GM19099 (cell line): Measurements from ENCODE around the gene STK36.

ENCODE experiments used
- POLR2A ChIP-seq: IDR thresholded peaks from 3 replicates; pipeline ENCODE4 v1.6.1; 2011; ENCODE audit warnings: low read depth; ENCODE audit not compliant: insufficient read length; ENCODE audit errors: extremely low read depth

STK36 gene, protein sequence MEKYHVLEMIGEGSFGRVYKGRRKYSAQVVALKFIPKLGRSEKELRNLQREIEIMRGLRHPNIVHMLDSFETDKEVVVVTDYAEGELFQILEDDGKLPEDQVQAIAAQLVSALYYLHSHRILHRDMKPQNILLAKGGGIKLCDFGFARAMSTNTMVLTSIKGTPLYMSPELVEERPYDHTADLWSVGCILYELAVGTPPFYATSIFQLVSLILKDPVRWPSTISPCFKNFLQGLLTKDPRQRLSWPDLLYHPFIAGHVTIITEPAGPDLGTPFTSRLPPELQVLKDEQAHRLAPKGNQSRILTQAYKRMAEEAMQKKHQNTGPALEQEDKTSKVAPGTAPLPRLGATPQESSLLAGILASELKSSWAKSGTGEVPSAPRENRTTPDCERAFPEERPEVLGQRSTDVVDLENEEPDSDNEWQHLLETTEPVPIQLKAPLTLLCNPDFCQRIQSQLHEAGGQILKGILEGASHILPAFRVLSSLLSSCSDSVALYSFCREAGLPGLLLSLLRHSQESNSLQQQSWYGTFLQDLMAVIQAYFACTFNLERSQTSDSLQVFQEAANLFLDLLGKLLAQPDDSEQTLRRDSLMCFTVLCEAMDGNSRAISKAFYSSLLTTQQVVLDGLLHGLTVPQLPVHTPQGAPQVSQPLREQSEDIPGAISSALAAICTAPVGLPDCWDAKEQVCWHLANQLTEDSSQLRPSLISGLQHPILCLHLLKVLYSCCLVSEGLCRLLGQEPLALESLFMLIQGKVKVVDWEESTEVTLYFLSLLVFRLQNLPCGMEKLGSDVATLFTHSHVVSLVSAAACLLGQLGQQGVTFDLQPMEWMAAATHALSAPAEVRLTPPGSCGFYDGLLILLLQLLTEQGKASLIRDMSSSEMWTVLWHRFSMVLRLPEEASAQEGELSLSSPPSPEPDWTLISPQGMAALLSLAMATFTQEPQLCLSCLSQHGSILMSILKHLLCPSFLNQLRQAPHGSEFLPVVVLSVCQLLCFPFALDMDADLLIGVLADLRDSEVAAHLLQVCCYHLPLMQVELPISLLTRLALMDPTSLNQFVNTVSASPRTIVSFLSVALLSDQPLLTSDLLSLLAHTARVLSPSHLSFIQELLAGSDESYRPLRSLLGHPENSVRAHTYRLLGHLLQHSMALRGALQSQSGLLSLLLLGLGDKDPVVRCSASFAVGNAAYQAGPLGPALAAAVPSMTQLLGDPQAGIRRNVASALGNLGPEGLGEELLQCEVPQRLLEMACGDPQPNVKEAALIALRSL (N-terminal part only)

DNA sequence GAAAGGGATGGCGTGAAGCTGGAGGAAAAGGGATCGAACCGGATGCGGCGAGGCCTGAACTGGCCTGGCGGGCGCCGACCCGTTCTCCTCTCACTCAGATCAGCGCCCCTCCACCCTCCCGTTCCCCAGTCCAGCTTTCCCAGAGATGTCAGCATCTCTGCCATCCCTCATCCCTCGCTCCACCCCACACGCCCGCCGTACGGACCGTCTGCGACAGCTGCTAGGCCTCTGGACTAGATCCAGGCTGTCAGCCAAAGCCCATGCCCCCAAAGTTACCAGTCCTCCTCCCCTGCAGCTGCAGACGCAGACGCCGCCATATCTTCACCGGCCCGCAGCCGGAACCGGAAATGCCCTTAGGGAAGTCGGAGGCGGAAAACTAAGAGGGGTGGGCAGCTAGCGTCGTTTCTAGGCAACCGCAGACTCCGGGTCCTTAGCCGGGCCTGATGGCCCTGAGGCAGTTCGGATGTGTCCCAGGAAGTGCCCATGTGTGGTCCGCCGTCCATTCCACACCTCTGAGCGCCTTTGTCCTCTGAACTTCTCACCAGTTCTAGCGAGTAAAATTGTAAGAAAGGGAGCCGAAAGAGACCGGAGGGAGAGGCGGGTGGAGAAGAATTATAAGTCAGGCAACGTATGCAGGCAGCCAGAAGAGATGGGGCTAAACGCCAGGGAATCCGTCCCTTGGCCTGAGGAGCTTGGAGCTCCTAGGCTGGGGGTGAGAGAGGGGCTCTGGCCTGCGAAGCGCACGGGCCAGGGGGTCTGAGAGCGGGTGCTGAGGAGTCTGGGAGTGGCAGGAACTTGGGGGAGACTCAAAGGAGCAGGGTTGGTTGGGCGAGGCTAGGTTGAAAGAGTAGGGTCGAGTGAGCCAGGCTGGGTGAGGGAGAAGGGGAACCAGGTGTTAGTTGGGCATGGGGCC is at the start of gene STK36, which contains the start of gene RNF25:
STK36 (plus strand) TSS at position 433 of the 913 bp plus-strand sequence. CDS start 744 bp downstream, outside the sequence.
RNF25 (minus strand) TSS at position 349 of the 913 bp plus-strand sequence; CDS start at position 317, 32 bp downstream.
- TF ChIP-seq POLR2A = peak; percentile 79

- no peak for TF ChIP-seq POLR2A
Observed at GRCh38 chr2:218622606-218623365, 49.1 kb upstream of the STK36 start.

GRCh38 chr2:218623366-218623705 is 48.5 kb upstream of the STK36 start:
- TF ChIP-seq POLR2A = no peak

- no peak for TF ChIP-seq POLR2A
Observed at GRCh38 chr2:218626369-218626768, 45.5 kb upstream of the STK36 start.

GRCh38 chr2:218627939-218628338 is 43.9 kb upstream of the STK36 start:
- TF ChIP-seq POLR2A = no peak

DNA sequence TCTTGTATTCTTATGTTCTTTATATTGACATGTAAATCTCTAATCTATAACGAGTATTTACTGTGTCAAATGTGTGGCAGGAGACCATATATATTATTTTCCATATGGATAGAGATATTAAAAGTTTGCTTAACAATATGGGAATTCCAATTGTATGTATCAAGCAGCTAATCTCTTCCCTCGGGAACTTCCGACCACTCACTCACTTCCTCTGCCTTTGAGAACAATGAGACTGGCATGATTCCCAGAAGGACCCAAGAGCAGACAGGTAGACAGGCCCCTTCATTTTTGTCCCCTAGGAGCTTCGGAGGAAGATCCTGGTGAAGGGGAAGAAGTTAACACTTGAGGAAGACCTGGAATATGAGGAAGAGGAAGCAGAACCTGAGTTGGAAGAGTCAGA is 40.0 kb upstream of the STK36 start:
- TF ChIP-seq POLR2A = no peak

DNA sequence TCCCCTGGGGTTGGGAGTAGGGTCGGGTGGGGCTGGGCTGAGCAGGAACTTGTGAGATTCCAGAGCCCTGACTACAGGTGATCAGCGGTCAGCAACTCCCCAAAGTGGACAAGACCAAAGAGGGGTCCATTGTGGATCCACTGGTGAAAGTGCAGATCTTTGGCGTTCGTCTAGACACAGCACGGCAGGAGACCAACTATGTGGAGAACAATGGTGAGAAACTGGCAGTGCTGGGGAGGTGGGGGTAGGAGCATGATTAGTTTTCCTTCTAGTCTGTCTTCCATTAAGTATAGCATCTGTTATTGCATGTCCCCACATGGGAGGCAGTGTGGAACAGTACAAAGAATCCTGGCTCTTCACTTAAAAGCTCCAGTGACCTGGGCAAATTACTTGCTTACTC is 36.2 kb upstream of the STK36 start:
- no peak for TF ChIP-seq POLR2A

DNA sequence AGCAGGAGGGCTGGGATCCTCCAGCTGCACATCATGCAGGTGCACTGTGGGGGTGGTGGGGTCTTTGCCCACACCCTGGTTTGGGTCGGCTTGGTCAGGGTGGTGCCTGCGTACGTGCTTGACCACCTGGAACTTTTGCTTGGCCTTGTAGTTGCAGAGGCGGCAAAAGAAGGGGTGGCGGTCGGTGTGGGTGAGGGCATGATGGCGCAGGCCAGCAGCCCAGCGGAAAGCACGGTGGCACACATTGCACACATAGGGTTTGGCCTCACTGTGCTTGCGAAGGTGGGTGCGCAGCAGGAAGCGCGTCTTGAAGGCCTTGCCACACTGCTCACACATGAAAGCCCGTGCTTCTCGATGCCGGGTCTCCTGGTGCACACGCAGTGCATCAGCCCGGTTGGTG is 33.5 kb upstream of the STK36 start:
- TF ChIP-seq POLR2A = no peak

- TF ChIP-seq POLR2A = no peak
Observed at GRCh38 chr2:218642121-218642656, 29.7 kb upstream of the STK36 start.

DNA sequence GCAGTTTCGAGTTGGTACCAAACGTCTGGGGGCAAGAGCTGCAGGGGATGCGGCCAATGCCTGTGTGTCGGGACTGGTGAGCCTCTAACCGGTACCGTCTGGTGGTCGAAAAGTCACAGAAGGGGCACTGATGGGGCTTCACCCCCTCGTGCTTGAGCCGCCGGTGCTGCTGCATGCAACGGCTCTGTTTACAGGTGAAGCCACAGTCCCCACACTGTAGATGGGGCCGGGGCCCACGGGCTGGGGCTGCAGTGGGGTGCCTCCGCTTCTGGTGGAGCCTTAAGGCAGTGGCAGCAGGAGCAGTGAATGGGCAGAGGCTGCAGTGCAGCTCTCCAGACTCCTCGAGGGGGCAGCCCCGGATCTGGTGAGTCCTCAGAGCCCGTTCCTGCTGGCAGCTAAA is 29.1 kb upstream of the STK36 start:
- no peak for TF ChIP-seq POLR2A

DNA sequence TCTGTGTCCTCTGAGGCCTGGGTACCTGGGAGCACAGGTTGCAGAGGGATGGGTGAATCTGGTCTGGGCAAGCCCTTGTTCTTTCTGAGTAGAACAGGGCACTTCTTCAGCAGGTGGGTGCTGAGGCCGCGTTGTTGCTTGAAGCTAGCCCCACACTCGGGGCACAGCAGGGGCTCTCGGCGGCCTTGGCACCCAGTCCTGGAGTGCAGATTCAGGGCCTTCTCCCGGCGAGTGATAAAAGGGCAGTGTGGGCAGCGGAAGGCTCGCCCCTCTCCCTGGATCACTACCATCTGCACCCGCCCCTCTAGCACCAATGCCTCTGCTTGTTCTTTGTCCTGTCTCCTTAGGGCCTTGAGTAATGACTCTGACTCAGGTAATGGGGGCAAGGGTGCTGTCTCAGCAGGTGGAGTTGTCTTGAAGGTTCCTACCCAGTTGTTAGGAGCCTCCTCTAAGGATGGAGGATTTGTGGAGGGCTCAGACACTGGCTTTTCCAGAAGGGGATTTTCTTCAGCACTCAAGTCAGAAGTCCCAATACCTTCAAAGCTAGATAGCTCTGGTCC is 28.1 kb upstream of the STK36 start:
- no peak for TF ChIP-seq POLR2A

GRCh38 chr2:218644721-218645120 is 27.2 kb upstream of the STK36 start:
- no peak for TF ChIP-seq POLR2A

DNA sequence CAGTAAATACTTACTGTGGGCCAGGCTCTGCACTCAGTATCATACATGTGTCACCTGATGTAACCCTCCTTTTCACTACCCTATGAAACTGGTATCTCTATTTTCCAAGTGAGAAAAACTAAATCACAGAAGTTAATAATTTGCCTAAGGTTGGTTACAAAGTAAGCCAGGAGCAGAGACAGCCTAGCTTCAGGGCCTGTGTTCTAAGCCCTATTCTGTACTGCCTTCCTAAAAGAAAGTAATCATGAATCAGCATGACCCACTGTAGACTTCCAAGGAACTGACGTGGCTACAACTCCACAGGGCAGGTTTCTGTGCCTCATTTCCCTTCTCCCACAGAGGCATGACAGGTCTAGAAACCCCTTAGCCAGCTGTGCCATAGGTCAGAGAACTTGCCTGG is 26.8 kb upstream of the STK36 start:
- no peak for TF ChIP-seq POLR2A
